ENCODE measurements around the gene PLCD3.

The PLCD3 gene

GRCh38 chr17:45150911-45151809, 18.8 kb upstream of the PLCD3 start:
- no peak for TF ChIP-seq CTCF (IDR thresholded peaks at IDR 0.05; ENCODE audit: control extremely low read depth, extremely low read depth, low read depth, missing control alignments)
- DNase-seq (ENCODE audit: extremely low spot score), result no peak
- POLR2A ChIA-PET, result interaction anchor here (0.6 to 6.4 kb wide), 15 partner anchors 9 to 1035 kb away, joined by 3 to 332 read pairs (median 4); partner anchors contain the start of genes ACBD4, EFTUD2 and HEXIM2
- CTCF ChIA-PET, result interaction anchor here (1.0 to 11.1 kb wide), 14 partner anchors 9 to 941 kb away, joined by 3 to 190 read pairs (median 6); partner anchors contain the start of genes ACBD4, HEXIM2 and PLCD3

GRCh38 chr17:45149669-45150664, 17.7 kb upstream of the PLCD3 start:
- ChIA-PET POLR2A (interaction anchor here (0.5 to 6.4 kb wide), 30 partner anchors 9 to 282 kb away, joined by 3 to 332 read pairs (median 5); partner anchors contain the start of genes ACBD4, EFTUD2, FMNL1 and HEXIM2), CTCF (interaction anchor here (0.8 to 11.1 kb wide), 20 partner anchors 8 to 940 kb away, joined by 3 to 190 read pairs (median 5); partner anchors contain the start of genes ACBD4, HEXIM2 and PLCD3)
- DNase-seq (ENCODE audit: extremely low spot score), result no peak
- TF ChIP-seq CTCF (IDR thresholded peaks at IDR 0.05; ENCODE audit: control extremely low read depth, extremely low read depth, low read depth, missing control alignments), result no peak

GRCh38 chr17:45149037-45149668, 16.8 kb upstream of the PLCD3 start:
- POLR2A ChIA-PET, result interaction anchor here (0.6 to 6.4 kb wide), 49 partner anchors 8 to 963 kb away, joined by 3 to 332 read pairs (median 5); partner anchors contain the start of genes ACBD4, EFTUD2, FMNL1 and HEXIM2
- TF ChIP-seq CTCF (IDR thresholded peaks at IDR 0.05; ENCODE audit: control extremely low read depth, extremely low read depth, low read depth, missing control alignments), result peak; percentile 97
- DNase-seq (ENCODE audit: extremely low spot score), result peak; percentile 74
- CTCF ChIA-PET, result interaction anchor here (0.6 to 11.1 kb wide), 22 partner anchors 10 to 939 kb away, joined by 3 to 190 read pairs (median 5); partner anchors contain the start of genes ACBD4, HEXIM2 and PLCD3

GRCh38 chr17:45148183-45149036, 16.1 kb upstream of the PLCD3 start, which contains the start of gene HEXIM1:
Gene HEXIM1 (plus strand): TSS chr17:45148475. CDS start chr17:45149191, 716 bp downstream.
- TF ChIP-seq CTCF (IDR thresholded peaks at IDR 0.05; ENCODE audit: control extremely low read depth, extremely low read depth, low read depth, missing control alignments), result no peak
- DNase-seq (ENCODE audit: extremely low spot score), result peak; percentile 96
- POLR2A ChIA-PET, result interaction anchor here (0.5 to 6.4 kb wide), 55 partner anchors 9 to 962 kb away, joined by 3 to 332 read pairs (median 6); partner anchors contain the start of genes ACBD4, HEXIM2, MAP3K14 and NMT1
- CTCF ChIA-PET, result interaction anchor here (0.6 to 11.1 kb wide), 14 partner anchors 9 to 254 kb away, joined by 3 to 190 read pairs (median 6); partner anchors contain the start of genes ACBD4, HEXIM2 and PLCD3

GRCh38 chr17:45147581-45148182, 15.4 kb upstream of the PLCD3 start:
- CTCF ChIA-PET, result interaction anchor here (1.8 to 11.1 kb wide), 5 partner anchors 13 to 227 kb away, joined by 3 to 190 read pairs (median 100); partner anchors contain the start of genes ACBD4, HEXIM2 and PLCD3
- TF ChIP-seq CTCF (IDR thresholded peaks at IDR 0.05; ENCODE audit: control extremely low read depth, extremely low read depth, low read depth, missing control alignments), result no peak
- DNase-seq (ENCODE audit: extremely low spot score), result peak; percentile 71
- POLR2A ChIA-PET, result interaction anchor here (0.5 to 6.4 kb wide), 34 partner anchors 8 to 961 kb away, joined by 3 to 332 read pairs (median 8); partner anchors contain the start of genes ACBD4, HEXIM2, MAP3K14 and NMT1

Data from GM10248 (cell line).